Motor neuron (in vitro differentiated cells): ENCODE data around the gene TMEM205. TPM values are rescaled to one million over a fixed set of nuclear protein-coding genes. Genes with fewer than 3 reads are reported as not detected.
"Not testable (repeated sequence)": the region's sequence is repeated elsewhere in the genome, so short reads cannot be mapped to it uniquely, and the experiment has no call there.

Experiments used
- ATAC-seq, 8 experiments: fragments of 200-7000 bp; cut with Tn5 transposase; replicated peaks in 6 of 8; 2 replicates each; pipeline ENCODE4 v1.8.0; 2021; ENCODE audit warnings: mild to moderate bottlenecking in 8 of 8, moderate library complexity in 8 of 8
- H3K27ac ChIP-seq, 2 donors: fragments of 250-450 bp; sonication (Bioruptor Pico); 2 replicates each; pipeline ENCODE4 v1.9.0; 2021; ENCODE audit warnings: antibody characterized with exemption in 2 of 2, mild to moderate bottlenecking in 2 of 2, moderate library complexity in 1 of 2
- H3K4me1 ChIP-seq, 2 donors: fragments of 250-450 bp; sonication (Bioruptor Pico); replicated peaks in 1 of 2; 2 replicates each; pipeline ENCODE4 v1.6.1; 2021; ENCODE audit warnings: antibody characterized with exemption in 2 of 2, mild to moderate bottlenecking in 2 of 2, moderate library complexity in 1 of 2
- H3K4me3 ChIP-seq, 5 donors: fragments of 250-450 bp; sonication (Bioruptor Pico); 2 replicates each; pipeline ENCODE4 v1.9.0; 2021; ENCODE audit warnings: antibody characterized with exemption in 5 of 5, mild to moderate bottlenecking in 5 of 5, moderate library complexity in 4 of 5
- WGBS, 10 experiments: fragments of 450-650 bp; shearing (Covaris generic); methylation state at CpG; one replicate each; pipeline ENCODE4 v1.0.0; 2022; 5-methylcytosine and 5-hydroxymethylcytosine counted together
- in situ Hi-C, 9 experiments: fragments of 400-800 bp; cut with MboI; loops; one replicate each; pipeline ENCODE4 v1.15.0; 2021; ENCODE audit warnings: low sequenced_read_pairs in 9 of 9, low pct_unique_long_range_greater_than_20kb in 2 of 9; ENCODE audit not compliant: unreplicated experiment in 9 of 9
- total RNA-seq, 8 experiments: library from RNA; unstranded; fragments of 300-600 nt; gene quantifications; 2 replicates each; pipeline versions ENCODE4 v1.2.3 to v1.2.4, GENCODE V29; 2022

TMEM205 gene
- total RNA-seq, 8 experiments from 2014 or later = 72.1 to 148 (median 92.9) TPM

DNA sequence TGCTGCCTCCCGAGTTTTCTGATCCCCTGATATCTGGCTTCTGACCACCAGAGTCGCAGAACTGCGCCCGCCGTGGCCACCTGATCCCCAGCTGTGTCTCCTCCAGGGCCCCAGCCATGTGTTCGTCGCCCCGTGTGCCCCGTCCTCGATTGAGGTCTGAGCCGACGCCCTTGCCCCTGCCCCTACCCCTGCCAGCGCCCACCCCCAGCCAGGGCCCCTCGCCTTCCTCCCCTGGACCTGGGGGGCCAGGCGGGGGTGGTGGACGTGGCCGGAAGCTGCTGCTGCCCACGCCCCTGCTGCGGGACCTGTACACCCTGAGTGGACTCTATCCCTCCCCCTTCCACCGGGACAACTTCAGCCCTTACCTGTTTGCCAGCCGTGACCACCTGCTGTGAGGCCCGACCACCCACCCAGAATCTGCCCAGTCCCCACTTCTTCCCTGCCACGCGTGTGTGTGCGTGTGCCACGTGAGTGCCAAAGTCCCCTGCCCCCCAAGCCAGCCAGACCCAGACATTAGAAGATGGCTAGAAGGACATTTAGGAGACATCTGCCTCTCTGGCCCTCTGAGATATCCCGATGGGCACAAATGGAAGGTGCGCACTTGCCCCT is 18.3 kb upstream of the TMEM205 start:
- Histone ChIP-seq H3K4me1 (peaks cover 11 to 15% of the 10 kb centered on the region in 2 donors), H3K4me3 (no peak overlapping the region), H3K27ac (no peak overlapping the region)
- WGBS, 10 experiments = 100% methylated on average over 1 to 2 of the region's 28 CpGs; no CpG with 5 or more reads in 8 of the 10 experiments
- in situ Hi-C loops = no loop called here
- no peak for ATAC-seq

DNA sequence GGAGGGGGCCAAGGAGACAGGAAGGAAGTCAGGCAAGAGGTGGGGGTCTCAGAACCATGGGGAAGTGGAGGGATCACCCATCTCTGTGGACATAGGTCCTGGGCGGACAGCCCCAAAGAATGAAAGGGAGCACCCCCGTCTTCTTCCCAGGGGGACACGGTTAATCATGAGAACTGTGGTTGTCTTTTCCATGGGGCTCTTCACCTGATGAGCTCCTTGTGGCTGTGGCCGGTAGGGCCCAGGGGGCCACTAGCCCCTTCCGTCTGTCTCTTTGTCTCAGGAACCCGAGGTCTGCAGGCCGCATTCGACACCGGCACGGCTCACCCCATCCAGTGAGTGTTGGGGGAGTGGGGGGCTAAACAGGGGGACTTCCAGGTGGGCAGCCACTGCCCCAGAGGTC is 17.8 kb upstream of the TMEM205 start:
- H3K4me1 ChIP-seq = peaks cover 11 to 15% of the 10 kb centered on the region in 2 donors
- ATAC-seq = no peak
- H3K27ac ChIP-seq = no peak overlapping the region
- no peak overlapping the region for H3K4me3 ChIP-seq
- WGBS, 10 experiments = 94% methylated on average over 9 of the region's 10 CpGs; no CpG with 5 or more reads in 9 of the 10 experiments
- in situ Hi-C loops = no loop called here

- in situ Hi-C loops = no loop called here
- peak overlapping the region in 1 of 2 donors; percentile 32 for H3K27ac ChIP-seq
- ATAC-seq = peak in 4 of 8 experiments; percentile 16 to 34 (median 25)
- peak overlapping the region in 1 of 5 donors; percentile 18 for H3K4me3 ChIP-seq
- WGBS, 10 experiments = 14 to 95% (median 74%) methylated on average over 1 to 9 of the region's 35 CpGs; no CpG with 5 or more reads in 2 of the 10 experiments
- peaks cover 11 to 15% of the 10 kb centered on the region in 2 donors for H3K4me1 ChIP-seq
These were observed 16.0 kb upstream of the TMEM205 start for GRCh38 chr19:11361771-11362731.

GRCh38 chr19:11361037-11361770 is 15.1 kb upstream of the TMEM205 start:
- H3K4me3 ChIP-seq = peak overlapping the region in 3 of 5 donors; percentile 8 to 18 (median 12)
- H3K4me1 ChIP-seq = peaks cover 11 to 15% of the 10 kb centered on the region in 2 donors
- ATAC-seq = peak in 6 of 8 experiments; percentile 24 to 81 (median 79)
- H3K27ac ChIP-seq = peak overlapping the region in 1 of 2 donors; percentile 66
- in situ Hi-C loops = no loop called here
- WGBS, 10 experiments = 80 to 100% (median 90%) methylated on average over 1 to 4 of the region's 43 CpGs; no CpG with 5 or more reads in 7 of the 10 experiments

DNA sequence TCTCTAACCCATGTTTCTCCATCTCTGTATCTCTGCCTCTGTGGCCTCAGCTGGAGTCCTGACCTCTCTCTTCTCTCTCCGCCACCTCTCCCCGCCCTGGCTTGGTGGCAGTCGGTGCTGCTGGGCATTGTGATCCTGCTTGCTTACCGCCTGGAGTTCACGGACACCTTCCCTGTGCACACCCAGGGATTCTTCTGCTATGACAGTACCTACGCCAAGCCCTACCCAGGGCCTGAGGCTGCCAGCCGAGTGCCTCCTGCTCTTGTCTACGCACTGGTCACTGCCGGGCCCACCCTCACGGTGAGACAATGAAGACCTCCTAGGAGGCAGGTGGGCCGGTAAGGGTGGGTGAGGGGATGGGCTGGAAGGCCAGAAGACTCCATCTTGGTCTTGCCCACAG is 13.4 kb upstream of the TMEM205 start:
- 82 to 100% (median 90%) methylated on average over 1 to 11 of the region's 11 CpGs; no CpG with 5 or more reads in 3 of the 10 experiments for WGBS, 10 experiments
- Histone ChIP-seq H3K4me1 (peaks cover 11 to 19% of the 10 kb centered on the region in 2 donors), H3K4me3 (no peak overlapping the region), H3K27ac (no peak overlapping the region)
- in situ Hi-C loops = no loop called here
- no peak for ATAC-seq

- 83 to 100% (median 86%) methylated on average over 1 of the region's 11 CpGs; no CpG with 5 or more reads in 7 of the 10 experiments for WGBS, 10 experiments
These were observed 10.8 kb upstream of the TMEM205 start for GRCh38 chr19:11356676-11357550.

DNA sequence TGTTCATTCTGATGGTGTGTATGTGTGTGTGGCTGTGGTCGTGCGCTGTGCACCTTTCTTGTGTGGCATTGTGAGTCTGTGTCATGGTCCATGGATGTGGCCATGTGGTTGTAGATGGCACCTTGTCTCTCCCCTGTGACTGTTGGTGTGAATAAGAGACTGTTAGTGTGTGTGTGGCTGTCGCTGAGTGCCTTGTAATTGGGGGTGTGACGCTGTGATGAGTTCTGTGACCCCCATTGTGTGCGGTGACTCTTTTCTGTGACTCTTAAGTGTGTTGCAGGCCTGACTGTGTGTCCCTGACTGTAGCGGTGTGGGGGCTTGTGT is 10.0 kb upstream of the TMEM205 start:
- 57 to 100% (median 64%) methylated on average over 2 to 3 of the region's 6 CpGs; no CpG with 5 or more reads in 7 of the 10 experiments for WGBS, 10 experiments
- H3K4me3 ChIP-seq = peak overlapping the region; percentile 47 to 70 (median 61)
- ATAC-seq = peak in 1 of 8 experiments; percentile 3
- H3K4me1 ChIP-seq = peaks cover 3 to 8% of the 10 kb centered on the region in 2 donors
- no peak overlapping the region for H3K27ac ChIP-seq
- in situ Hi-C loops = no loop called here

More at GRCh38 chr19:11356676-11357550, 10.8 kb upstream of the TMEM205 start:
- no peak for ATAC-seq
- in situ Hi-C loops = no loop called here
- H3K4me3 ChIP-seq = no peak overlapping the region
- H3K4me1 ChIP-seq = peaks cover 10 to 17% of the 10 kb centered on the region in 2 donors
- H3K27ac ChIP-seq = no peak overlapping the region

DNA sequence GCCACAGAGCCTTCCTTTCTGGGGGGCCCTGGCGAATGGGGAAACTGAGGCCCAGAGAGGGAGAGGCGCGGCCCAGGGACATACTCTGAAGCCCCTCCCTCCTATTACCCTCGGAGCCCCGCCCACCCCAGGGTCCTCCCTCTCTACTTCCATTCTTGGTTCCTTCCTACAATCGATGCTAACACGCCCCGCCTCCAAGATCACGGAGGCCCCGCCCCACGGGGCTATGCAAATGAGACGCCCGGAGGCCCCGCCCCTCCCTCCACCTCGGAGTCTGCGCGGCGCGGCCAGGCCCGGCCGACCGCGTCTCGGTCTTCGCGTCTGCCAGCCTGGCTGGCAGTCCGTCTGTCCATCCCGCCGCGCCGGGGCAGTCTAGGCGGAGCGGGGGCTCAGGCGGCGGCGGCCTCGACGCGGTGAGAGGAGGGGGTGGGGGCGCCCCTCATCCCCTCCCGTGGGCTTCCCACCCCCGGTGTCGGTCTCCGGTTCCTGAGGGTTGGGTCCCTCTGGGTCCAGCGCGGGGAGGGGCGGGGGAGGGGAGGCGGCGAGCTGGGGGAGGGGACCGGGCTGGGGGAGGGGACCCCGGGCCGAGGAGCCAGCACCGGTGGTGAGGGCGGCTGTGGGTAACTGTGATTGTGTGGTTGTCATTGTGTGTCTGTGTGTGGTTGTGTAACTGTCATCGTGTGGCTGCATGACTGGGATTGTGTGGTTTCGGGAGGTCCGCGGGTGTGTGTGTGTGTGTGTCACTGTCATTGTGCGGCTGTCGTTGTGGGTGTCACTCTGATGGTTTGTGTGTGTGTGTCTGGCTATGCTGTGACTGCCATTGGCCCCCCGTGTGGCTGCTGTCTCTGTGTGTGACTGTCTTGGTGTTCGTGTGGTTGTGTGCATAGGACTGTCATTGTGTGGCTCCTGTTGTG is 9.3 kb upstream of the TMEM205 start, which contains the start of gene PLPPR2:
PLPPR2 (plus strand) TSS at position 273 of the 914 bp plus-strand sequence. CDS start 2,242 bp downstream, outside the sequence.
- 0 to 69% (median 40%) methylated on average over 1 to 2 of the region's 62 CpGs; no CpG with 5 or more reads in 6 of the 10 experiments for WGBS, 10 experiments
- Histone ChIP-seq H3K4me1 (peaks cover 0 to 5% of the 10 kb centered on the region in 2 donors), H3K4me3 (peak within 1 kb of the TSS; percentile 47 to 70 (median 61)), H3K27ac (peak within 1 kb of the TSS in 1 of 2 donors; percentile 41)
- in situ Hi-C loops = no loop called here
- ATAC-seq = peak; percentile 84 to 98 (median 90)

DNA sequence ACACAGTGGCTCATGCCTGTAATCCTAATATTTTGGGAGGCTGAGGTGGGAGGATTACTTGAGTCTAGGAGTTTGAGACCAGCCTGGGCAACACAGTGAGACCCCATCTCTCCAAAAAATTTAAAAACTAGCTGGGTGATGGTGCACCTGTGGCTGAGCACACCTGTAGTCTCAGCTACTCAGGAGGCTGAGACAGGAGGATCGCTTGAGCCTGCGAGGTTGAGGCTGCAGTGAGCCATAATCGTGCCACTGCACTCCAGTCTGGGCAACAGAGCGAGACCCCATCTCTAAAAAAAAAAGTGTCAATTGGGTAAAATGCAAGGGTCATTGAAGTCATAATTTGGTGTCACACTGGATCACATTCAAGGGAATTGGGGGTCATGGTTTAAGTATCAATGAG is 8.0 kb upstream of the TMEM205 start:
- not testable (repeated sequence) for H3K27ac ChIP-seq

DNA sequence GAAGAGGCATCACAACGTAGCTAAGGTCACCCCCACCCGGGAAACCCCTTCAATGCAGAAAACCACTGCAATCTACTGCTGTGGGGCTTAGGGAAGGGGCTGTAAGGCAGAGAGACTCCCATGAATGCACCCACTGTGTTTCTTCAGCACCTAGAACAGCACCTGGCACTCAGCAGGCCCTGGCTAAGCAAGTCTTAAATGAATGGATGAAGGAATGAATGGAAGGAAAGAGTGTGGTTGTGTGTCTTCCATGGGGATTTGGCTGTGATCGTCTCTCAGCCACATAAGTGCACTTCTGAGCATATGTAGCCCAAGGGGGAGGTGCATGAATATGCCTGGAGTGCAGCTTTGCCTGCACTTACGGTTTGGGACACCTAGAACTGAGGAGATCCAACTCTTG is 3.1 kb upstream of the TMEM205 start:
- Histone ChIP-seq H3K4me1 (peaks cover 7 to 9% of the 10 kb centered on the region in 2 donors), H3K27ac (no peak overlapping the region), H3K4me3 (no peak overlapping the region)
- 40 to 88% (median 55%) methylated on average over 1 to 4 of the region's 4 CpGs; no CpG with 5 or more reads in 6 of the 10 experiments for WGBS, 10 experiments
- in situ Hi-C loops = no loop called here
- no peak for ATAC-seq

More for the DNA sequence above, 8.0 kb upstream of the TMEM205 start:
- H3K4me1 ChIP-seq, in situ Hi-C loops, H3K4me3 ChIP-seq, ATAC-seq: not testable (repeated sequence)
- 85 to 100% (median 100%) methylated on average over 2 to 4 of the region's 4 CpGs; no CpG with 5 or more reads in 7 of the 10 experiments for WGBS, 10 experiments

DNA sequence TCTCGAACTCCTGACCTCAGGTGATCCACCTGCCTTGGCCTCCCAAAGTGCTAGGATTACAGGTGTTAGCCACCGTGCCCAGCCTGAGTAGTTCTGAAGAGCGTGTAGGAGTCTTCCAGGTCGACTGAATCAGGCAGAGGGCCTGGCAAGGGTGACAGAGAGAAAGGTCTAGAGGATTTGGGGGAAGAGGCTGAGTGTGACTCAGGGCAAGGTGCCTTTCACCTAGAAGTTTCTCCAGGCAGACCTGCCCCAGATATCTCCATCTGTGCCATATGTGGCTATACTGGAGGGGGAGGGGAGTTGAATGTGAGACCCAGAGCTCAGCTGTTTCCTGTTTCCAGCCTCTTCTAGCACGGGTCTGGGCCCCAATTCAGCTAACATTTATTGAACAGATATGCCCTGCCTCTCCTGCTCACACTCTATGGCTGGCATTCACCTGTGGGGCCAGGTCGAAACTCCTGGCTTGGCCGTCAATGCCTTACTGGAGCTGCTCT is 1.5 kb upstream of the TMEM205 start:
- Histone ChIP-seq H3K27ac (no peak overlapping the region), H3K4me1 (peaks cover 7 to 9% of the 10 kb centered on the region in 2 donors), H3K4me3 (no peak overlapping the region)
- in situ Hi-C loops = no loop called here
- 0 to 89% (median 67%) methylated on average over 1 to 3 of the region's 7 CpGs; no CpG with 5 or more reads in 5 of the 10 experiments for WGBS, 10 experiments
- ATAC-seq = no peak
